ENCODE results near the gene UFSP1. TPM values are rescaled to one million over a fixed set of nuclear protein-coding genes. Genes with fewer than 3 reads are reported as not detected.
"Not testable (repeated sequence)": the region's sequence is repeated elsewhere in the genome, so short reads cannot be mapped to it uniquely, and the experiment has no call there.

UFSP1 gene
- total and polyA plus RNA-seq, 4 donors = 1.4 to 4.2 (median 2.5) TPM

- H3K4me1 ChIP-seq (ENCODE audit: control insufficient read depth, insufficient read depth, low read length) = peaks cover 51% of the 10 kb centered on the region
- no peaks in the 10 kb centered on the region for H3K27me3 ChIP-seq (ENCODE audit: control insufficient read depth, insufficient read depth, low read length)
- no peak overlapping the region for H3K27ac ChIP-seq (ENCODE audit: low read depth, low read length)
- peaks cover 55% of the 10 kb centered on the region for H3K36me3 ChIP-seq (ENCODE audit: control insufficient read depth, insufficient read depth, low read length)
- H3K4me3 ChIP-seq (ENCODE audit: low read depth, low read length) = no peak overlapping the region
- DNase-seq (ENCODE audit: low read depth in 4 of 6, low spot score in 6 of 6) = no peak
- no peaks in the 10 kb centered on the region for H3K9me3 ChIP-seq (ENCODE audit: control insufficient read depth, insufficient read depth, low read length)
- WGBS (ENCODE audit: insufficient coverage) = 85% methylated on average over 5 of the region's 12 CpGs
Measured at GRCh38 chr7:100864263-100864845, 25.2 kb downstream of the UFSP1 start.

GRCh38 chr7:100863406-100863950 is 26.0 kb downstream of the UFSP1 start:
- peaks cover 57% of the 10 kb centered on the region for H3K36me3 ChIP-seq (ENCODE audit: control insufficient read depth, insufficient read depth, low read length)
- no peak overlapping the region for H3K27ac ChIP-seq (ENCODE audit: low read depth, low read length)
- peak in 2 of 6 donors; percentile 52 to 69 for DNase-seq (ENCODE audit: low read depth in 4 of 6, low spot score in 6 of 6)
- no peak overlapping the region for H3K4me3 ChIP-seq (ENCODE audit: low read depth, low read length)
- H3K9me3 ChIP-seq (ENCODE audit: control insufficient read depth, insufficient read depth, low read length) = no peaks in the 10 kb centered on the region
- H3K27me3 ChIP-seq (ENCODE audit: control insufficient read depth, insufficient read depth, low read length) = no peaks in the 10 kb centered on the region
- H3K4me1 ChIP-seq (ENCODE audit: control insufficient read depth, insufficient read depth, low read length) = peaks cover 45% of the 10 kb centered on the region
- WGBS (ENCODE audit: insufficient coverage) = 45% methylated on average over 8 of the region's 10 CpGs

GRCh38 chr7:100861616-100861985 is 27.9 kb downstream of the UFSP1 start:
- WGBS (ENCODE audit: insufficient coverage) = 86% methylated on average over 7 of the region's 14 CpGs
- Histone ChIP-seq H3K27me3 (ENCODE audit: control insufficient read depth, insufficient read depth, low read length) (no peaks in the 10 kb centered on the region), H3K4me1 (ENCODE audit: control insufficient read depth, insufficient read depth, low read length) (peaks cover 26% of the 10 kb centered on the region), H3K27ac (ENCODE audit: low read depth, low read length) (no peak overlapping the region), H3K4me3 (ENCODE audit: low read depth, low read length) (no peak overlapping the region), H3K36me3 (ENCODE audit: control insufficient read depth, insufficient read depth, low read length) (peaks cover 65% of the 10 kb centered on the region), H3K9me3 (ENCODE audit: control insufficient read depth, insufficient read depth, low read length) (no peaks in the 10 kb centered on the region)
- no peak for DNase-seq (ENCODE audit: low read depth in 4 of 6, low spot score in 6 of 6)

GRCh38 chr7:100860702-100861615 is 28.6 kb downstream of the UFSP1 start:
- H3K27me3 ChIP-seq (ENCODE audit: control insufficient read depth, insufficient read depth, low read length) = no peaks in the 10 kb centered on the region
- peaks cover 20% of the 10 kb centered on the region for H3K4me1 ChIP-seq (ENCODE audit: control insufficient read depth, insufficient read depth, low read length)
- no peaks in the 10 kb centered on the region for H3K9me3 ChIP-seq (ENCODE audit: control insufficient read depth, insufficient read depth, low read length)
- peaks cover 62% of the 10 kb centered on the region for H3K36me3 ChIP-seq (ENCODE audit: control insufficient read depth, insufficient read depth, low read length)
- WGBS (ENCODE audit: insufficient coverage) = 94% methylated on average over 13 of the region's 18 CpGs
- no peak overlapping the region for H3K4me3 ChIP-seq (ENCODE audit: low read depth, low read length)
- no peak overlapping the region for H3K27ac ChIP-seq (ENCODE audit: low read depth, low read length)
- no peak for DNase-seq (ENCODE audit: low read depth in 4 of 6, low spot score in 6 of 6)

GRCh38 chr7:100859856-100860255 is 29.7 kb downstream of the UFSP1 start:
- 89% methylated on average over 15 of the region's 15 CpGs for WGBS (ENCODE audit: insufficient coverage)
- Histone ChIP-seq H3K36me3 (ENCODE audit: control insufficient read depth, insufficient read depth, low read length) (peaks cover 66% of the 10 kb centered on the region), H3K4me3 (ENCODE audit: low read depth, low read length) (no peak overlapping the region), H3K27me3 (ENCODE audit: control insufficient read depth, insufficient read depth, low read length) (no peaks in the 10 kb centered on the region), H3K4me1 (ENCODE audit: control insufficient read depth, insufficient read depth, low read length) (peaks cover 14% of the 10 kb centered on the region), H3K27ac (ENCODE audit: low read depth, low read length) (no peak overlapping the region), H3K9me3 (ENCODE audit: control insufficient read depth, insufficient read depth, low read length) (no peaks in the 10 kb centered on the region)
- DNase-seq (ENCODE audit: low read depth in 4 of 6, low spot score in 6 of 6) = no peak

- Histone ChIP-seq H3K9me3 (ENCODE audit: control insufficient read depth, insufficient read depth, low read length) (no peaks in the 10 kb centered on the region), H3K4me1 (ENCODE audit: control insufficient read depth, insufficient read depth, low read length) (peaks cover 17% of the 10 kb centered on the region), H3K27me3 (ENCODE audit: control insufficient read depth, insufficient read depth, low read length) (no peaks in the 10 kb centered on the region), H3K36me3 (ENCODE audit: control insufficient read depth, insufficient read depth, low read length) (peaks cover 64% of the 10 kb centered on the region), H3K27ac (ENCODE audit: low read depth, low read length) (no peak overlapping the region), H3K4me3 (ENCODE audit: low read depth, low read length) (no peak overlapping the region)
- WGBS (ENCODE audit: insufficient coverage) = 91% methylated on average over 16 of the region's 16 CpGs
- DNase-seq (ENCODE audit: low read depth in 4 of 6, low spot score in 6 of 6) = no peak
Measured at GRCh38 chr7:100856871-100857282, 32.6 kb downstream of the UFSP1 start.

GRCh38 chr7:100855515-100855914 is 34.0 kb downstream of the UFSP1 start:
- no peak overlapping the region for H3K27ac ChIP-seq (ENCODE audit: low read depth, low read length)
- no peak for DNase-seq (ENCODE audit: low read depth in 4 of 6, low spot score in 6 of 6)
- peaks cover 50% of the 10 kb centered on the region for H3K36me3 ChIP-seq (ENCODE audit: control insufficient read depth, insufficient read depth, low read length)
- no peaks in the 10 kb centered on the region for H3K9me3 ChIP-seq (ENCODE audit: control insufficient read depth, insufficient read depth, low read length)
- no peak overlapping the region for H3K4me3 ChIP-seq (ENCODE audit: low read depth, low read length)
- no peaks in the 10 kb centered on the region for H3K27me3 ChIP-seq (ENCODE audit: control insufficient read depth, insufficient read depth, low read length)
- H3K4me1 ChIP-seq (ENCODE audit: control insufficient read depth, insufficient read depth, low read length) = peaks cover 17% of the 10 kb centered on the region
- 84% methylated on average over 10 of the region's 10 CpGs for WGBS (ENCODE audit: insufficient coverage)

GRCh38 chr7:100854899-100855298 is 34.6 kb downstream of the UFSP1 start:
- peaks cover 17% of the 10 kb centered on the region for H3K4me1 ChIP-seq (ENCODE audit: control insufficient read depth, insufficient read depth, low read length)
- not testable (repeated sequence) for H3K27ac ChIP-seq (ENCODE audit: low read depth, low read length); H3K9me3 ChIP-seq (ENCODE audit: control insufficient read depth, insufficient read depth, low read length); DNase-seq (ENCODE audit: low read depth in 4 of 6, low spot score in 6 of 6); H3K27me3 ChIP-seq (ENCODE audit: control insufficient read depth, insufficient read depth, low read length); H3K4me3 ChIP-seq (ENCODE audit: low read depth, low read length)
- 91% methylated on average over 8 of the region's 9 CpGs for WGBS (ENCODE audit: insufficient coverage)
- peaks cover 44% of the 10 kb centered on the region for H3K36me3 ChIP-seq (ENCODE audit: control insufficient read depth, insufficient read depth, low read length)

- DNase-seq (ENCODE audit: low read depth in 4 of 6, low spot score in 6 of 6) = no peak
- 92% methylated on average over 10 of the region's 14 CpGs for WGBS (ENCODE audit: insufficient coverage)
- Histone ChIP-seq H3K4me3 (ENCODE audit: low read depth, low read length) (no peak overlapping the region), H3K9me3 (ENCODE audit: control insufficient read depth, insufficient read depth, low read length) (no peaks in the 10 kb centered on the region), H3K27me3 (ENCODE audit: control insufficient read depth, insufficient read depth, low read length) (no peaks in the 10 kb centered on the region), H3K27ac (ENCODE audit: low read depth, low read length) (no peak overlapping the region), H3K36me3 (ENCODE audit: control insufficient read depth, insufficient read depth, low read length) (peaks cover 40% of the 10 kb centered on the region), H3K4me1 (ENCODE audit: control insufficient read depth, insufficient read depth, low read length) (peaks cover 17% of the 10 kb centered on the region)
Measured at GRCh38 chr7:100854146-100854895, 35.2 kb downstream of the UFSP1 start.
